ENCODE measurements around the gene CAMK2B. TPM values are rescaled to one million over a fixed set of nuclear protein-coding genes. Genes with fewer than 3 reads are reported as not detected.

CAMK2B gene
- total RNA-seq, 4 donors from 2014 or later: 0.50 to 2.0 (median 1.2) TPM

DNA sequence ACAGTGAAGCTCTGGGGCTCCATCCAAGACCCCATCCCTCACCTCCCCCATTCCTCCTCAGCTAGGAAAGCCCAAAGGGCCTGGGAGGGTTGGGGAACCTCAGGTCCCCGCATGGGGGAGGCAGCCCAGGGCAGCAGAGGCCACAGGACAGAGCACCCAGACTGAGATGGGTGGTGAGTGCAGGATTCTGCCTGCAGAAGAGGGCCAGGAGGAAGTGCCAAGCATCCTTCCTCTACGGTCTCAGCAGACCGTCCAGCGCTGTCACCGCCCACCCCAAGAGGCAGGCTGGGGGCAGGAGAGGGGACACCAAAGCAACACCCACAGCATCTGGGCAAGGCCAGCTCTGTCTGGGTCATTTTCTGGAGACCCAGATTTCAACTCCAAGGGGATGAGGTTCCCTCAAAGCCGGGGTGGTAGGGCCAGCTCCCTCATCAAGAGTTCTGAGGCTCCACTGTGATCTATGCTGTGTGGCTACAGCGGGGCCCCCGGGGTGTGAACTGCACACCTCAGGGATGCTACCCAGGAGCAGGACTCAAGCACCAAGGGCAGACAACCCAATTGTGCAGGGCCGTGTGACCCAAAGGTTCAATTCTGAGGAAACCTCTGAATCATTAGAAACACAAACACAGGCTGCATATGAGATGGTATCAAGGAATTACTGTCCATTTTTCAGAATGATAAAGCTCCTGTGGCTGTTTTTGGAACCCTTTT, 46.8 kb downstream of the CAMK2B start:
- Histone ChIP-seq H3K9me3 (no peaks in the 10 kb centered on the region), H3K27ac (replicated peaks in 1 of 4) (no peak overlapping the region), H3K36me3 (no peaks in the 10 kb centered on the region), H3K4me3 (no peak overlapping the region), H3K4me1 (peaks cover 0 to 17% (median 2%) of the 10 kb centered on the region in 4 donors), H3K27me3 (peaks cover 0 to 12% (median 0%) of the 10 kb centered on the region in 4 donors)
- 88% methylated on average over 7 of the region's 9 CpGs for WGBS
- no peak for DNase-seq (ENCODE audit: extremely low spot score)
- TF ChIP-seq POLR2A (IDR thresholded peaks at IDR 0.05; ENCODE audit: low read depth) (no peak), POLR2AphosphoS5 (IDR thresholded peaks at IDR 0.05) (no peak), EP300 (IDR thresholded peaks at IDR 0.05) (no peak)
- TF ChIP-seq, protein P1, sequence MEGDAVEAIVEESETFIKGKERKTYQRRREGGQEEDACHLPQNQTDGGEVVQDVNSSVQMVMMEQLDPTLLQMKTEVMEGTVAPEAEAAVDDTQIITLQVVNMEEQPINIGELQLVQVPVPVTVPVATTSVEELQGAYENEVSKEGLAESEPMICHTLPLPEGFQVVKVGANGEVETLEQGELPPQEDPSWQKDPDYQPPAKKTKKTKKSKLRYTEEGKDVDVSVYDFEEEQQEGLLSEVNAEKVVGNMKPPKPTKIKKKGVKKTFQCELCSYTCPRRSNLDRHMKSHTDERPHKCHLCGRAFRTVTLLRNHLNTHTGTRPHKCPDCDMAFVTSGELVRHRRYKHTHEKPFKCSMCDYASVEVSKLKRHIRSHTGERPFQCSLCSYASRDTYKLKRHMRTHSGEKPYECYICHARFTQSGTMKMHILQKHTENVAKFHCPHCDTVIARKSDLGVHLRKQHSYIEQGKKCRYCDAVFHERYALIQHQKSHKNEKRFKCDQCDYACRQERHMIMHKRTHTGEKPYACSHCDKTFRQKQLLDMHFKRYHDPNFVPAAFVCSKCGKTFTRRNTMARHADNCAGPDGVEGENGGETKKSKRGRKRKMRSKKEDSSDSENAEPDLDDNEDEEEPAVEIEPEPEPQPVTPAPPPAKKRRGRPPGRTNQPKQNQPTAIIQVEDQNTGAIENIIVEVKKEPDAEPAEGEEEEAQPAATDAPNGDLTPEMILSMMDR (IDR thresholded peaks at IDR 0.05): no peak
- intact Hi-C loops (cut with DNase I): no loop called here

DNA sequence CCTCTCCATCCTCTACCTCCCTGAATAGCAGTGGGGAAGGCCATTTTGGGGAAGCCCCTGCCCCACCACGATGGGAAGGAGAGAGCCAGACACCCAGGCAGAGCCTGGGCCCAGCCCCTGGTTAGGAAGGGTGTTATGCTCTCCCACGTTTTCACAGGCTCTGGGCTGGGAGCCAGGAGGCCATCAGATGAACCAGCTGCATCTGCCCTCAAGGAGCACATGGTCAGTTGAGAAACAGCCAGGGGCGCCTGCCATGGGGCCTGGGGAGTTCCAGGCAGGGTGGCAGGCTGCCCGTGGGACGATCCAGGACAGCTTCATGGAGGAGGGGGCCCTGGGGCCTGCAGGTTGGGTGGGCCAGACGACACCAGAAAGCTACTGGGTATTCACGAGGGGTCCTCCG, 47.5 kb downstream of the CAMK2B start:
- peaks cover 0 to 12% (median 0%) of the 10 kb centered on the region in 4 donors for H3K27me3 ChIP-seq
- no peaks in the 10 kb centered on the region for H3K9me3 ChIP-seq
- TF ChIP-seq EP300 (IDR thresholded peaks at IDR 0.05): no peak
- TF ChIP-seq, protein P1 (IDR thresholded peaks at IDR 0.05): no peak
- TF ChIP-seq POLR2AphosphoS5 (IDR thresholded peaks at IDR 0.05): no peak
- no peak for TF ChIP-seq POLR2A (IDR thresholded peaks at IDR 0.05; ENCODE audit: low read depth)
- WGBS: 74% methylated on average over 7 of the region's 8 CpGs
- intact Hi-C loops (cut with DNase I): no loop called here
- H3K36me3 ChIP-seq: no peaks in the 10 kb centered on the region
- peaks cover 0 to 14% (median 2%) of the 10 kb centered on the region in 4 donors for H3K4me1 ChIP-seq
- no peak for DNase-seq (ENCODE audit: extremely low spot score)
- H3K27ac ChIP-seq (replicated peaks in 1 of 4): no peak overlapping the region
- H3K4me3 ChIP-seq: no peak overlapping the region

GRCh38 chr7:44277391-44277790, 48.0 kb downstream of the CAMK2B start:
- peaks cover 0 to 12% (median 0%) of the 10 kb centered on the region in 4 donors for H3K27me3 ChIP-seq
- peaks cover 0 to 14% (median 2%) of the 10 kb centered on the region in 4 donors for H3K4me1 ChIP-seq
- 99% methylated on average over 8 of the region's 11 CpGs for WGBS
- no peaks in the 10 kb centered on the region for H3K36me3 ChIP-seq
- intact Hi-C loops (cut with DNase I): no loop called here
- TF ChIP-seq POLR2AphosphoS5 (IDR thresholded peaks at IDR 0.05) (no peak), EP300 (IDR thresholded peaks at IDR 0.05) (no peak), POLR2A (IDR thresholded peaks at IDR 0.05; ENCODE audit: low read depth) (no peak)
- TF ChIP-seq, protein P1 (IDR thresholded peaks at IDR 0.05): no peak
- DNase-seq (ENCODE audit: extremely low spot score): no peak
- H3K4me3 ChIP-seq: no peak overlapping the region
- H3K9me3 ChIP-seq: no peaks in the 10 kb centered on the region
- no peak overlapping the region for H3K27ac ChIP-seq (replicated peaks in 1 of 4)

DNA sequence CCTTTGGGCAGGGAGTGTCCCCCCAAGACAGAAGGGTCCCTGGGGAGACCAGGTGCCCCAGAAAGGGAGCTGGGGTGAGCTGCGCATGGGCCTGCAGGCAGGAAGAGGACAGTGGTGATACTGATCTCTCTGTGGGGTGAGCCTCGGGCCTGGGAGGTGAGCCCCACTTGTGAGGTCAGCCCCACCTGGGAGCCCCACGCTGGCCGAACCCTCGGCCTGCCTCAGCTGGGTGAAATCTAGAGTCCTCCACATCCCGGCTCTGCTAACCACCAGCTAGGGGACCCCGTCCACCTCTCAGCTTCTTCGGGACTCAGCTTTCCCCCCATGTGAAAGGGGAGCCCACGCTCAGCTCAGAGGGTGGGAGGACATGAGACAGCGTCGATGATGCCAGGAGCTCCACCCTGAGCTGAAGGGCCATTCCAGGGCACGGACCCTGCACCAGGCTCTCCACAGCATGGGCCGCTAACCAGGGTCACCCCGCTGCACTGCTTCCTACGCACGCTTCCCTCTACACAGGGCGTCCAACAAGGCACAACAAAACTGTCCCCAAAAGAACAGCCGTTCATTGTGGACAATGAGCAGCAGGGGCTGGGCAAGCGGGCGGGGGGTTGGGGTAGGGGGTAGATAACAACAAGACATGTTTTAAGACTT, 48.7 kb downstream of the CAMK2B start:
- Histone ChIP-seq H3K9me3 (no peaks in the 10 kb centered on the region), H3K4me3 (no peak overlapping the region), H3K36me3 (no peaks in the 10 kb centered on the region), H3K27me3 (peaks cover 0 to 12% (median 0%) of the 10 kb centered on the region in 4 donors), H3K4me1 (peaks cover 0 to 14% (median 2%) of the 10 kb centered on the region in 4 donors), H3K27ac (replicated peaks in 1 of 4) (no peak overlapping the region)
- DNase-seq (ENCODE audit: extremely low spot score): no peak
- TF ChIP-seq EP300 (IDR thresholded peaks at IDR 0.05): no peak
- TF ChIP-seq, protein P1 (IDR thresholded peaks at IDR 0.05): no peak
- no peak for TF ChIP-seq POLR2AphosphoS5 (IDR thresholded peaks at IDR 0.05)
- no peak for TF ChIP-seq POLR2A (IDR thresholded peaks at IDR 0.05; ENCODE audit: low read depth)
- 94% methylated on average over 6 of the region's 20 CpGs for WGBS
- intact Hi-C loops (cut with DNase I): no loop called here
